IPS DF 4.7 (cell line): ENCODE measurements around the gene PDLIM5.
"Not testable (repeated sequence)": the region's sequence is repeated elsewhere in the genome, so short reads cannot be mapped to it uniquely, and the experiment has no call there.

ENCODE experiments used
- DNase-seq: peaks from one replicate; pipeline ENCODE4 v3.0.0-alpha.2; 2013; ENCODE audit warnings: low spot score; ENCODE audit errors: extremely low read depth

PDLIM5 gene

DNA sequence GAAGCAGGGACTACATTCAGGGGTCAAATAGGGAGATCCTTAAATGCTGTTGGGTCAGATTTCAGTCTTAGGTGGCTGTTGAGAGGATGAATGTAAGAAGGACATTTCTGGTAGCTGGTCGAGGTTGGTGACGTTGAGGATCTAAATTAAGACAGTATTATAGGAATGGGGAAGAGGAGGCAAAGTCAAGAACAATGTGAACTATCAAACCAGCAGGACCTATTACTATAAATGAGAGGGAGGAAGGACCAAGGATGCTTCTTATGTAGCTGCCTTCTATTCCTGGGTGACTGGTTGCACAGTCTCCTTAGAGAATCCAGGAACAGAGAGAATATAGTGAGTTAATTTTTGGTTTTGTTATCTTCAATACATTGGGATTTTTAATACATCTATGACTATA is 187.6 kb downstream of the PDLIM5 start:
- no peak for DNase-seq

DNA sequence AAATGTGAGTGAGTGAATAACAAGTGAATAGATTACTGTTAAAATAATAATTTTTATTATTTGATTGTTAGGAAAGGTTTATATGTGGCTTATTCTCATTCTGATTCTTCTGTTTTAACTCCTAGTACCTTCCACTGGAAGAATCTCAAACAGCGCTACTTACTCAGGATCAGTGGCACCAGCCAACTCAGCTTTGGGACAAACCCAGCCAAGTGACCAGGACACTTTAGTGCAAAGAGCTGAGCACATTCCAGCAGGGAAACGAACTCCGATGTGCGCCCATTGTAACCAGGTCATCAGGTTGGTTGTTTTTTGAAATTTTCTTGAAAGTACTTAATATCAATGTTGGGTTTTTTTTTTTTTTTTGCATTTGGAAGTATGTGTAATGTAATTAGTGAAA is 188.4 kb downstream of the PDLIM5 start:
- DNase-seq: no peak

DNA sequence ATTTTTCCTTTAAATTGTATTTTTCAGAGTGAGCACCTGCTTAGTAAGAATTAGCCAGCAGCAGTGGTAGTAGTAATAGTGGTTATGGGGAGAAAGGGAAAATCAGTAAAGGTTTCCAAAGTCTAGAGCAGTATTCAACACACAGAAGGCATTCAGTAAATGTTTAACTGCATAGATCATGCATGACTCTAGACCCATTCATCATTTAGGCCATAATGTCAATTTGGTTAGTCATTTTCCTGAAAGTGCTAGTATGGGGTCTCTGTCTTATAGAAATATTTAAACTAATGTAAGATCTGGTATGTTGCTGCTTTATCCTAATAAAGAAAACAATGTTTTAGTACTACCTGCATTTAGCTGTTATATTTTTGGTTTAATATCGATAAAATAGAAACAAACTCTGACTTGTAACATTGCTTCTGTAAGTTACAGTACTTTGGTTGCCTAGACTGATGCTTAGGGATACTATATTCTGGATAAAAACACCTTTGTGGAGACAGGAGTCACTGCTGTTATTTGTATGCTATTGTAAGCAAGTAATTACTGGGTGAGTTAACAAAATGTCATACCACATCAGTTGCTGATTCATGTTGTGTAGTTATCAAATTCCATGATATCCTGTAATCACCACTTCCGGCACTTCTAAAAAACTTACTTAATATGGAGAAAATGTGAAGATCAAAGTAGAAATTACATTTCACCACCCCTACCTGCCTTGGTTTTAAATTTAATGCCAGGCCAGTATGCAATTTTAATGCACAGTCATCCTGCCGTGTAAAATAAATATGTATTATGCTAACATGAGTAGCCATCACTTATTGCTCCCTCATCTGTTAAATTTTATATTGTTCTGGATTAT is 190.2 kb downstream of the PDLIM5 start:
- DNase-seq: no peak

DNA sequence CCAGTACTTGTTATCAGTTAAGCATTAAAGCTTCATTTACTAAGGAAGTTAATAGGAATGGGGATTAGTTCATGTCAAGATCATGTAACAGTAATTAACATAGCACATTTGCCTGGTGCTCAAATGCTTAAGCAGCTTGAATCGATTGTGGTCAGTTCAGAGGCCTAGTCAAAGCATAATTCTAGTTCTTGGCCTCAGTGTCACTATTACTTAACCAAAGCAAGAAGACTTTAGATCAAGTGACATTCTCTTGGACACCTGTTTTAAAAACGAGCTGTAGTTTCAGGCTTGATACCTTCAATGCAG is 190.8 kb downstream of the PDLIM5 start:
- no peak for DNase-seq

DNA sequence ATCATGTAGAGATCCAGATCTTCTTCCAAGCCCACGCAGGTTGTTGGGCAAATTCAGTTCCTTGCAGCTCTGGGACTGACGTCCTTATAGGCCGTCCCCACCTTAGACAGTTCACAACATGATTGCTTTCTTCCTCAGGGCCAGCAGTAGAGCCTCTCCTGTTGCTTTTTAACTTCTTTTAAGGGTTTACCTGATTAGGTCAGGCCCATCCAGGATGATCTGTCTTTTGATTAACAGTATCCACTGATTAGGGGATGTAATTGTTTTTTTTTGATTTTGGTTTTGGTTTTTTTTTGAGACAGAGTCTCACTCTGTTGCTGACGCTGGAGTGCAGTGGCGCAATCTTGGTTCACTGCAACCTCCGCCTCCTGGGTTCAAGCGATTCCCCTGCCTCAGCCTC is 197.0 kb downstream of the PDLIM5 start:
- DNase-seq: no peak

DNA sequence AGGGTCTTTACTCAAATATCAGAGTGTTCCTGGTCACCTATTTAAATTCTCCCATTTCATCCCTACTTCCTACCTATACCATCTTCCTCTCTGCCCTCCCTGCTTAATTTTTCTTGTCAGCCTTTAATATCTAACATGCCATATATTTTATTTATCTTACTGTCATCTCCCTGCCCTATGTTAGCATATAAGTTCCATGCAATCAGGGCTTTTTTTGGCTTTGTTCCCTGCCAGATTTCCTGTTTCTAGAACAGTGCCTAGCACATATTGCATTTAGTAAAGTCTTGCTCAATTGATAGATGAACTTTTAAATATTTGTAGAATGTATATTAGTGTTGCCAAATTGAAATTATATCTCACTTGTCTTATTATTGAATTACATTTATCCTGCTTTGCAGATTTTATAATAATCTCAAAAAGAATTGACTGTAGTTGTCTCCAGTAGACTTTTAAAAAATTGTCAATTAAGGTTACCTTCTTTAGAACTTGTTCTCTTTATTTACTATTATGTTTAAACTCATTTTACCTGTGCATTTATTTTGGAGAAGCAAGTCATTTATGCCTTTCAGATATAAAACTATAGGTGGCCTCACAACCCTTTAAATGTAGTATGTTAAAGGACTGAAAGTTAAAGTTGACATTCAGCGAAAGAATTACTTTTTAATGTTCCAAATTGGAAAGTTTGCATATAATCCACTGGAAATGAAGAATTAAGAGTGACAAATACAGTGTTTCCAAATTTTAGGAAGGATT is 197.8 kb downstream of the PDLIM5 start:
- DNase-seq: no peak

DNA sequence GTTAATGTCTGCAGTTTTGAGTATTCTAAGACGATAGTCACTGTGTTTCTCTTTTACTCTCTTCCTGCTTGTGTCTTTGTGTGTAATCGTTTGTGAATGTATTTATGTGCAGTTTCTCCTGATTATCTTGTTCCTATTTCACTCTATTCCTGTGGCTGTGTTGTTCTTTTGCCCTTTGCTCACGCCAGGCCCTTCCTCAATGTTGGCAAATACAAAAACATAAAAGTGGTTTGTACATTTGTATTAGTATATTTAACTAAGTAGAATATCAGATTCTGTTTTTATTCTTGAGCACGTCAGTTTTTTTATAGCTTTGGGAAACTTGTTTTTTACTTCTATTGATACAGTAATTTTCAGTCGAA is 198.4 kb downstream of the PDLIM5 start:
- no peak for DNase-seq

DNA sequence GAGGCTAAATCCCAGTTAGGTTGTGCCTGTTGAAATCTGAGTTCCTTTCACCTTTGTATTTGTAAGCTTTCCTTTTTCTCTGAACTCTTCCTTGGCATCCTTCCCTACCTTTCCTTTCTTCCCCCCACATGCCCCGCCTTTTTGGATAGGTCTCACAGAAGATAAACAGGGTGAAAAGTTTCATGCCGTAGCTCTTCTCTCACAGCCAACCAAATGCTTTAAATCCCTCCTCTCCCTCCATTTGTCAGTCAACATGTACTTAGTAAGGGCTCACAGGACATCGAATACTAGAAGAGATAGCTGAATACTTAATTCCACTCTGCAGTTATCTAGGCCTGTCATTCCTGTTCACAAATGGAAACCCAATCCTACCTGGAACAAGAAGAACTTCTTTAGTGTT is 198.9 kb downstream of the PDLIM5 start:
- no peak for DNase-seq

DNA sequence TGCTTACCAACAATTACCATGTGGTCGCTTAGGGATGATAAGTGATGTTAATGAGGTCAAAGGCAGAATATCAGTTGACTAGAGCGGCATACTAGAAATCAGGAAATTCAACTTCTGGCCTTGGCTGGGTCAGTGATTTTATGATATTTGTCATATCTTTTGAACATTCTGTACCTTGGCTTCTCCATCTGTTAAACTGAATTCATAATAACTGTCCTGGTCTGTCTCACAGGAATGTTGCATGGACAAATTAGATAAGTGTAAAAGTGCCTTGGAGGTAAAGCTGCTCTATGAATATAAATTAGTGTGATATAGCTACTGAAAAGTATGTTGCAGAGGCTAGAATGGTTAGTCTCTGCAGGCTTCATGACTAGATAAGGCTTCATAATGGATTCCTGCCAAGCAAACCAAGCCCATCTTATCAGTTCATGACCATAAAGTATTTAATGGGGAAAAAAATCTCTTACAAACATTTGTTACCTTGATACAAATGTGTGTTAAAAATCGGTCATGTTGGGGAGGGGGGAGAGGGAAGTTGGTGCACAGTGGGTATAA is 201.4 kb downstream of the PDLIM5 start:
- no peak for DNase-seq

DNA sequence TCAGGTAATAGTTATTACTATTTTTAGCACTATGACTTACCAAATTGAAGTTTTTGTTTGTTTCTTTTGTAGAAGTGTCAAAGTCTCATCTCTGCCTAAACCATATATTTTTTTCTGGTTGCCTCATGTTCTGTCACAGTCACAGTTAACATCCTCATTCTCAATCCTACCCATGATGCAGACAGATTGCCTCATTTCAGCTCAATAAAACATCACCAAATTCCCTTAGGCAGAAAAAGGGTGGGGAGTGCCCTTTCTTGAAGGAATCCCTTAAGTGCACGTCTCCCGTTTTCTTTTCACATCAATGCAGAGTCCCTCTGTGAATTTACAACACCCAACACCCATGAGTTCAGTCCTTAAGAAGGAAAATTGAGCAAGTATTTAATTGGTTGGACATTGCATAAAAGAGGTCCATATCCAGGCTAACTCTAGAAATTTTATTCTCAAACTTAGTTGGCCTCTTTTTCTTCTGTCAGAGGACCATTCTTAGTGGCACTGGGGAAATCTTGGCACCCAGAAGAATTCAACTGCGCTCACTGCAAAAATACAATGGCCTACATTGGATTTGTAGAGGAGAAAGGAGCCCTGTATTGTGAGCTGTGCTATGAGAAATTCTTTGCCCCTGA is 202.4 kb downstream of the PDLIM5 start:
- no peak for DNase-seq

DNA sequence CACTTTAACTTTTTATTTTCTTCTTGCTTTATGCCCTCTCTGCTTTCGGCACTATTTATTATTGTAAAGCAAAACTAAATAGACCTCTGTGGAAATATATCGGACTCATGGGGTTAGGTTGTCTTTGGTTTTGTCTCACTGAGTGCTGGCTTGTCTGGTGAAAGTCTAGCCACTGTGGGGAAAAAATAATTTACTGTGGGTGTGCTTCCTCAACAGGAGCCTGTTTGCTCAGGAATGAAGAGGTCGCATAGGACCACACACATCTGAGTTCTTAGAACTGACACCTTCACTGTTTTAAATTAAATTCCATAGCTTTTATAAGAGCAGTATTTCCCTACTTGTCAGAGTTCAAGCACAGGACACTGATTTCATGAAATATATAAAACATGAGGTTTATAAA is 203.0 kb downstream of the PDLIM5 start:
- DNase-seq: no peak

DNA sequence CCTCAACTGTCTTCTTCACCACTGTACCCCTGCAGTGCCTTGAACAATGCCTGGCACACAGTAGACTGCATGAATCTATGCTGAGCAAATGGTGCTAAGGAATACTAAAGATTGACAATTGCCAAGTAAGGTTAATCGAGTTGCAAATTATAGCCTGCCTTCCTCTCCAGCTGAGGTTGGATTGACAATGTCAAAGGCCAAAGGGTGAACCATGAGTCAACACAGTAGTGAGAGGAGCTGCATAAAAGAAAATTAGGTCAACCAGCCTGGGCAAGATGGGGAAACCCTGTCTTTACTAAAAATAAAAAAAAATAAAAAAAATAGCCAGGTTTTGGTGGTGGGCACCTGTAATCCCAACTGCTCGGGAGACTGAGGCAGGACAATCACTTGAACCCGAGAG is 208.9 kb downstream of the PDLIM5 start:
- no peak for DNase-seq

DNA sequence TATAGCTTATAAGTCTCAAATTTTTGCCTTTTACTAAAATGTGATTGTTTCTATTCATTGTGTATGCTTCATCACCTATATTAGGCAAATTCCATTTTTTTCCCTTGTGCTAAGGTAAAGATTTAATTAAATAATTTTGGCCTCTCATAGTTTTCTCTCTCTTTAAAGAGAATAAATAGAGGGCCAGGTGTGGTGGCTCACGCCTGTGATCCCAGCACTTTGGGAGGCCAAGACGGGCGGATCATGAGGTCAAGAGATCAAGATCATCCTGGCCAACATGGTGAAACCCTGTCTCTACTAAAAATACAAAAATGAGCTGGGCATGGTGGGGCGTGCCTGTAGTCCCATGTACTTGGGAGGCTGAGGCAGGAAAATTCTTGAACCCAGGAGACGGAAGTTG is 213.3 kb downstream of the PDLIM5 start:
- not testable (repeated sequence) for DNase-seq

DNA sequence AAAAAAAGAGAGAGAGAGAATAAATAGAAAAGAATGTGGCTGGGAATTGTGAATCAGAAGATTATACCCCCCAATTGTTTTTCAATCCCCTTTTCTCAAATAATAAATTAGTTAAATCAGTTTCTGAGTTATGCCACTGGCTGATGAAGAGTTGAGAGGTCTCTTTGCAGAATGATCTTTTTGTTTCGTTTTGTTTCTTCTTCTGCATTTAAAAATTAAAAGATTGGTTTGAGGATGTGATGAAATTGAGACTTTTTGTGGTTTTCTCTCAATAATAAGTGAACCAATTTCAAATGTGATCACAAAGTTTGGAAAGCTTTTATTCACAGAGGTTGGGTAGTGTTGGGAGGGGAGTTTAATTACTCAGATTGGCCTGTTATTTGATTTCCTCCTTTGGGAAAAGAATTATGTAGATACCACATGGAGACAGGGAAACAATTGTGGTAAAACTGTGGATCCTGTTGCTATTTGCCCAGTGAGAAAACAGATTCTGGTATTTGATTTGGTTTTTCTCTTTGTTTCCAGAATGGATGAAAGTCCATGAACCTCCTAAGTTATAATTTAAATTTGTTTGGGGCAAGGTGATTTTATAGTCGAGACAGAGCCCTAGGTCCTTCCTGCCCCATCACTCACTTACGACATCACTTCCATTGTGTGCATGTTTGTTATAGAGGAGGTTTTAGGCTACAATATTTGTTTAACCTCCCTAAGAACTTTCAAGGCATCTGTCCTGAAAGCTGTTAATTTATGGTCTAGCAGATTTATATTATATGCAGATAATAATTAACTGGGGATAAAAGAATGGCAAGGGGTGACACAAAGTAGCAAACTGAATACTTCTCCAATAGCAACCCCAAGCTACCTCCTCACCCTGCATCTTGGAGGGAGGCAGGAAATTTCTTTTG is 214.0 kb downstream of the PDLIM5 start:
- DNase-seq: no peak

DNA sequence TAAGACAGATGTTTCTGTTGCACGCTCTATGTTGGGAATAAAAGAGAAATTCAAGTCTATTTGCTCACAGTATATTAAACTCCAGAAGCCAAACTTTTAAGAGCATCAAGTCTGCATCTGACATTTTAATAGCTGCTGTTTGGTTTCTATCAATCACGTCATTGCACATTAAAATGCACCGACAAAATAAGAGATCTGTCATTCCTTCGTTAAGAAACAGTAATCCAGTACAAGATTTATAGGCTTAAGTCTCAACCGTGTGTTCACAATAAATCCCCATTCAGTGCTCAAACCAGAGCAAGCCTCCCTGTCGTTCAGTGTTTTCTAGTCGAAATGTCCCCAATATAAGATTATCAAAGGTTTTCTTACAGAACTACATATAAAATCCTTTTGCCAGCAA is 217.0 kb downstream of the PDLIM5 start:
- DNase-seq: no peak

DNA sequence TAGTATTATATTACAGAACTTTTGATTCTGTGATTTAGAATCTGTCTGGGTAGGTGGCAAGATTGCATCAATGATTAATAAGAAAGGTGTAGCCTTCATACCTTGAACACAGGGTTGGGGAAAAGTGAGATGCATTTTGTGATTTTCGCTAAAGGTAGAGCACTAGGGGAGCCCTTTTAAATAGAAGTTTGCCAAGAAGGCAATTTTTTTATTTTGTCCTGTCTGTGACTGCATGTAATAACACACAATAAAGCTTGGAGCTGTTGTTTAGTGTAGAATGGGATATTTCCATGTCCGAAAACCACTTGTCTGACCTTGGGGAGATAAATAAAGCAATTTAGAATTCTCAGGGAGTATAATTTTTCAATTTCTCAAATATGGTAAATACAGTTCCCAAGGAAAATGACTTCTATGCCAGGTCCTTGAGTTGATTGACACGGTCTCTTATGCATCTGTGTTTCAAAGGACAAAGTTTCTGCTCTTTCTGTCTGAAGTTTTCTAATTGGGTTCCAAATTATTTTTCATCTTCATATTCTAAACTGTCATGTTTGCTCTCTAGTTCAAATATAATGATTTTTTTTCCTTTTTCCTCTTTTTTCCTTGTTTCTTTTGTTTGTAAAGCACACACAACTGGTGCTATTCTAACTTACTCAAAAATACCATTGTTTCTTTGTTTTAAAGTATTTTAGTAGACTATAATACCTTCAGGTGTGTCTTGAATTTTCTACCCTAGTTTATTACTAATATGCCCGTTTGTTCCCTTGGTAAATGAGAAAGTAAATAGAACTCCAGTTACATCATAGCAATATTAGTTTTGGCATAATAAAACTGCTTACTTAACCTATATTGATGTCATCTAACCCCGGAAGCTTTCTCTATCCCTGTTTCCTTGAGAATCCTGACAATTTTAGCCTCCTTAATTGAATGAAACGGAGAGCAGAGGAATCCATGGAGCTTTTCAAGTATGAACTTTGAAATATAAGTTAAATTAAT is 218.2 kb downstream of the PDLIM5 start:
- DNase-seq: no peak

DNA sequence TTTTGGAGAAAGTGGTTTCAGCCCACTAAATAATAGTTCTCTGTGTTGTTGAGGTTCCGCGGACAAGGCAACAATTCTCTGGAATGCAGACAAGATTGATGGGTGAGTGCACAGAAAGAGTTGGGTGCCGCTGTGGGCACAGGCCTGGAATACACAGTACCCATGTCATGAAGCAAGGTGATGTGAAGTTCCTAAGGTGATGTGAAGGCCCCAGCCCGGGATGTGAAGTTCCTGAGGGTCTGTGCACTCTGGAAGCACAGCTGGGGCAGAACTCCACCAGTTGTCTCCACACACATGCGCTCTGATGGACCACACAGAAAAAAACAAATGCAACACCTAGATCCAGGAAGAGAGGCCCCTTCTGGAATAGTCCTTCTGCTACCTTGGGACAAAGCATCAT is 219.4 kb downstream of the PDLIM5 start:
- DNase-seq: no peak

DNA sequence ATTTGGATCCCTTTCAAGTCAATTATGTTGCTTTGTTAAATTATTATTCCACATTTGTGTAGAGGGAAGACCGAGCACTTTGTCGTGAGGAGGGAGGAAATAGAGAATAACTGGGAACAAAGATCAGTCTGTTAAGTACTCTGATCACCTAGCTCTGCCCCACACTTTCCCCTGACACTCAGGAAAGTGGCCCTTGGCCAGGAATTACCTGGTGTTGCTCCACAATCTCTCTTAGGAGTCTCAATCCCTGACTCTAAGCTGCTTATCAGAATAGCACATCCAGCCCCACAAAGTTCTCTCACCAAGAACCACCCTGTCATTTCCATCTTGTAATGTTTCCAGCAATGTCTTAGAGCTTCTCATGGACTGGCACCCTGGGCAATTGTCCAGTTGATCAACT is 222.2 kb downstream of the PDLIM5 start:
- no peak for DNase-seq

DNA sequence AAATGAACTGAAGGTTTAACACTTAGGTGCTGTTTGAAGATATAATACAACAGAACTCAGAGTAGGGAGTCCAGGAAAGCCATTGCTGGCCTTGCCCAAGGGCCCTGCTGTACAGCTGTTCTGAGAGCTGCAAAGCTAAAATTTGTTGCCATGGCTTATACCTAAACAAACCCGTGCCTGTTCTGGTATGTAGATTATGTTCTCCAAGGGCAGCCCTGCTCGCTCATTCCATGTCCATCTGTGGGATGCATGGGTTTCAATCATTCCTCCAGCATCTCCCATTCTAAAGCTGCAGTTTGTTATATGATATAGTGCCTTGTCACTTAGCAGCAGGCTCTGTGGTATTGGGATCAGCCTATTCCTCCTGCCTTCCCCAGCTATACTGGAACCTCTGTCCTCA is 225.2 kb downstream of the PDLIM5 start:
- DNase-seq: no peak

DNA sequence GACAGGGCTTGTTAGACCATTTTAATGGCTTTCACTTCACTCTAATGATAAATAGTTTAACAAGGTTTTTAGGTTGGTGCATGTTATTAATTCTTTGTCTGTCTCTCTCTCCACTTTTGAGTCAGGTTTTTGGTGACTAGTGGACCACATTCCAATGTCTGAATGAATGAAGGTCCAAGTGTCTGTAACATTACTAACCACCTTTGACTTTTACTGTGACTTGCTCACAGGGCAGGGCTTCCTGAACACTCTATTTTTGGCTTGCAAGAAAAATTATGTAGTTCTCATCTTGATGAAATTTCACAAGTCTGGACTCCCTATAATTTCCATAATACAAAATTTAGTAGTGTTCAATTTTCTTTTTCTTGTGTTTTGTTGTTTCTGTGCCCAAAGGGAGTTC is 227.2 kb downstream of the PDLIM5 start:
- no peak for DNase-seq
